LHCN-M2 (cell line): ENCODE measurements around the gene CEND1. TPM values are rescaled to one million over a fixed set of nuclear protein-coding genes. Genes with fewer than 3 reads are reported as not detected.

ENCODE experiments used
- DNase-seq: peaks from one replicate; pipeline ENCODE4 v3.0.0-alpha.2; 2012; ENCODE audit warnings: low read depth
- total RNA-seq: library from RNA; depleted of rRNA; stranded (reverse); fragments of >200 nt; gene quantifications from 2 replicates; pipeline ENCODE4 v1.2.3, GENCODE V29; 2014

Gene CEND1
- total RNA-seq, 1 experiment from 2014 or later: 3.5 TPM

GRCh38 chr11:795634-796564 lies 6.0 kb upstream of the CEND1 start:
- DNase-seq: peak; percentile 88

GRCh38 chr11:794766-795633 lies 5.1 kb upstream of the CEND1 start:
- no peak for DNase-seq

- DNase-seq: no peak
Observed at GRCh38 chr11:794013-794765, 4.3 kb upstream of the CEND1 start.

GRCh38 chr11:793556-793955 lies 3.7 kb upstream of the CEND1 start:
- no peak for DNase-seq

GRCh38 chr11:792873-793272 lies 3.0 kb upstream of the CEND1 start:
- DNase-seq: no peak

- DNase-seq: no peak
Observed at GRCh38 chr11:792535-792821, 2.6 kb upstream of the CEND1 start.

- no peak for DNase-seq
Observed at GRCh38 chr11:791658-792534, 2.0 kb upstream of the CEND1 start.

- no peak for DNase-seq
Observed at GRCh38 chr11:790721-791564, 1.1 kb upstream of the CEND1 start.

GRCh38 chr11:788953-789940 lies 643 bp downstream of the CEND1 start:
- peak; percentile 47 for DNase-seq

- no peak for DNase-seq
Observed at GRCh38 chr11:788009-788640, 1.8 kb downstream of the CEND1 start.

GRCh38 chr11:787084-787675 lies 2.7 kb downstream of the CEND1 start:
- DNase-seq: no peak

GRCh38 chr11:786235-787083 lies 3.4 kb downstream of the CEND1 start:
- no peak for DNase-seq

GRCh38 chr11:783581-784015 lies 6.3 kb downstream of the CEND1 start:
- no peak for DNase-seq

GRCh38 chr11:782264-783174 lies 7.4 kb downstream of the CEND1 start:
- DNase-seq: no peak

GRCh38 chr11:779955-780532 lies 9.8 kb downstream of the CEND1 start:
- DNase-seq: no peak
